Left ventricle myocardium superior (tissue), 1 donor: ENCODE measurements around the gene SCN1B. TPM values are rescaled to one million over a fixed set of nuclear protein-coding genes. Genes with fewer than 3 reads are reported as not detected.
A peak's percentile ranks its signal among the peaks of the same experiment; 100 is the strongest.

Experiments
- ATAC-seq: fragments of 200-7000 bp; cut with Tn5 transposase; one replicate; pipeline ENCODE4 v1.9.1; 2020; ENCODE audit warnings: mild to moderate bottlenecking, moderate library complexity
- DNase-seq: peaks from one replicate; pipeline ENCODE4 v3.0.0-alpha.2; 2020
- intact Hi-C: fragments of 100-400 bp; cut with micrococcal nuclease; formaldehyde crosslinking; loops from one replicate; pipeline ENCODE4 v1.11.0; 2022
- total RNA-seq: library from RNA; stranded (reverse); fragmentation: NEBNext Ultra II Directional; extraction: Animal tissue kit (Norgen Biotek cat#: 25700); gene quantifications from one replicate; pipeline ENCODE4 v1.2.1, GENCODE V29; 2021
- donor health status: DM: no; HTN: yes; CAD: no; lungs with severe emphysema.

Gene SCN1B
- total RNA-seq, 1 donor from 2014 or later: 45.7 TPM

DNA sequence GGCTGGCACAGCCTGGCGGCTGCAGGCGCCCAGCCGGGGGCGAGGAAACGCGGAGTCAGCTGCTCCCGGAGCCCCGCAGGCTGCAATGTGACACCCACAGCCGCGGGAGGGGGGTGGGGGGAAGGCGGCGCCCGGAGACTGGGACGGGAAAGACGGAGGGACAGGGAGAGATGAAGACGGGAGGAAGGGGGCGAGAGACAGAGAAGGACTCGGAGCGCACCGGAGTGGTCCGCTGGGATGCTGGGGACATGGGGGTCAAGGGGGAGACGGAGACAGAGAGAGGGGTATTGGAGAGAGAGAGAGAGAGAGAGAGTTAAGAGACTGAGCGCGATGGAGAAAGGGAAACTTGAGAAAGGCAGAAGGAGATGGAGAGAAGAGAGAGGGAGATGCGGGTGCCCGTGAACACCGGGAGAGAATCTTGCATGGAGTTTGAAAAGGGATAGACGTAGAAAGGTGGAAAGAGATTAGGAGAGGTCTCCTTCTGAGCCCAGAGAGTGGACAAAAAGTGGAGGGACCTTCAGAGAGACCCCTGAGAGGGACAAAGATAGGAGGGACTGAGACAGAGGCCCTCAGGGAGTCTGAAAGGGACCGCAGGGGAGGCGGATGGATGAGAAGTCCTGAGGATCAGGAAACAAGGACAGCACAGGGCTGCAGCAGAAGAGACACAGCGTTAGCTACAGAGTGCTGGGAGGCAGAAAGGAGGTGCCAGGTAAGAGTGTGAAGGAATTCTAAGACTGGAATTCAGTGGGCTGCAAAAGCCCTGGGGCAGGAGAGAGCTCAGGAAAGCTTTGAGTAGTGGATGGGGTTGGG lies 1.0 kb downstream of the SCN1B start:
- DNase-seq (peak; percentile 65), ATAC-seq (peak; percentile 51)
- intact Hi-C loops: no loop called here

DNA sequence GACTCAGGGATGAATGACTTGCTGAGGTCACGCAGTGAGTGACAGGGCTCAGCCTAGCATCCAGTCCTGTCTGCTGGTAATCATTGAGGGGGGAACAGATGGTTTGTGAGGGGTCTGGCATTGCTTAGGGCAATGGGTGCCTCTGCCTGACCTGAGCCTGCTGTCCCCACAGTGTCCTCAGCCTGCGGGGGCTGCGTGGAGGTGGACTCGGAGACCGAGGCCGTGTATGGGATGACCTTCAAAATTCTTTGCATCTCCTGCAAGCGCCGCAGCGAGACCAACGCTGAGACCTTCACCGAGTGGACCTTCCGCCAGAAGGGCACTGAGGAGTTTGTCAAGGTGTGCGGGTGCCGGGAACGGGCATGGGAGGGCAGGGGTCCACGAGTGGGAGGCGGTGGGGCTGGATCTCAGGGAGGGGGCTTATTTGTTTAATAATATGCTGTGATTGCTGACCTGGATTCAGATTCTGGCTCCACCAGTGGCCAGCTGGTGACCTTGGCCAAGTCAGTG lies 2.1 kb downstream of the SCN1B start:
- ATAC-seq: no peak
- intact Hi-C loops: no loop called here

DNA sequence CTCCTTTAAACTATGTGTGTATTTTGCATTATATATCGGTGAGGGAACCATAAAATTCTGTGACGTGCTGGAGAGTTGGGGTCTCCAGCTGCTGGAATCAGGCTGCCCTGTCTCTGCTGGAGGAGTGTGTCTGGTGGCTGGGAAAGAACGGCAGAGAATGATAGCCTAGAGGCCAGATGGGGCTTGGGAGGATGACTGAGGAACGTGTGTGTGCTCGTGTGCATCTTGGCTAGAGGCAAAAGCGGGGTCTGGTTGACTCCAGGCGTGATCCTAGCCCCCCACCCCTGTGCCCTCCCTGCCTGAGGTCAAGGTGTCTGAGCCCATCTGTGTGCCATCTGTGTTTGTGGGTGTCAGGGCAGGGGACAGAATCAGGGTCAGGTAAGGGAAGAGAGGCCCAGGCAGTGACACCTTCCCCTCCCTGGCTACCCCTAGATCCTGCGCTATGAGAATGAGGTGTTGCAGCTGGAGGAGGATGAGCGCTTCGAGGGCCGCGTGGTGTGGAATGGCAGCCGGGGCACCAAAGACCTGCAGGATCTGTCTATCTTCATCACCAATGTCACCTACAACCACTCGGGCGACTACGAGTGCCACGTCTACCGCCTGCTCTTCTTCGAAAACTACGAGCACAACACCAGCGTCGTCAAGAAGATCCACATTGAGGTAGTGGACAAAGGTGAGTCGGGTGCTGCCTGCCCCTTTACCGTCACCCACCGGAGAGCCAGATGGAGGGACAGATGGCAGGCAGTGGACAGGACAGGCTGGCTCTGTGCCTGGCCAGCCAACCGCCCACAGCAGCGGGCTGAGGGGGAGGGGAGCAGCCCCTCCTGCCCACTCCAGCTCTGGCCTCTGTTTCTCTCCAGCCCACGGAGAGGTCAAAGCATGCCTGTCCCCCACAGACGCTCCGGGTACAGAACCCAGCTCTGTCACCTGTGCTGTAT lies 3.1 kb downstream of the SCN1B start:
- DNase-seq: no peak
- intact Hi-C loops: no loop called here
- ATAC-seq: no peak

More for the DNA sequence above, 2.1 kb downstream of the SCN1B start:
- DNase-seq: no peak

DNA sequence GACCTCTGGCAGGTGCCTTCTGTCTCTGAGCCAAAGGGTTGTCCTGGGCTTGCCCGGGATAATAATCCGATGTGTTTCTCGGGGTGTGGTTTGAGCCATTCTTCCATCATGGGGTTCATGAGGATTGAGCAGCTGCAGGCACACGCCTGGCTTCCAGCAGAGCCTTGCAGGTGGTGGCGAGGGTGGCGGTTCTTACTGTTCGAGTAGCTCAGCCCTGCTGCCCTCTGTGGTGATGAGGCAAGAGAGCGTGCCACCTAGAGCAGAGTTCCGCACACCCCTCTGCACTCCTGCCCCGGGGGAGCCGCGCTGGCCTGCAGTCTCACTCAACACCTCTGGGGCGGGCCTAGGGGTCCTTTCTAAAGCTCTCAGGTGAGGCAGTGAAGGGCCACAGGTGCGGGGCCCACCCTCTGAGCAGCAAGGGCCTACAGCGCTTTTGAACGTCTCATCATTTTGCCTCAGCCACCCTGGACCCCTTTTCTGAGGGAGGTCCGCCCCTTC lies 3.8 kb downstream of the SCN1B start:
- ATAC-seq (no peak), DNase-seq (no peak)
- intact Hi-C loops: no loop called here

DNA sequence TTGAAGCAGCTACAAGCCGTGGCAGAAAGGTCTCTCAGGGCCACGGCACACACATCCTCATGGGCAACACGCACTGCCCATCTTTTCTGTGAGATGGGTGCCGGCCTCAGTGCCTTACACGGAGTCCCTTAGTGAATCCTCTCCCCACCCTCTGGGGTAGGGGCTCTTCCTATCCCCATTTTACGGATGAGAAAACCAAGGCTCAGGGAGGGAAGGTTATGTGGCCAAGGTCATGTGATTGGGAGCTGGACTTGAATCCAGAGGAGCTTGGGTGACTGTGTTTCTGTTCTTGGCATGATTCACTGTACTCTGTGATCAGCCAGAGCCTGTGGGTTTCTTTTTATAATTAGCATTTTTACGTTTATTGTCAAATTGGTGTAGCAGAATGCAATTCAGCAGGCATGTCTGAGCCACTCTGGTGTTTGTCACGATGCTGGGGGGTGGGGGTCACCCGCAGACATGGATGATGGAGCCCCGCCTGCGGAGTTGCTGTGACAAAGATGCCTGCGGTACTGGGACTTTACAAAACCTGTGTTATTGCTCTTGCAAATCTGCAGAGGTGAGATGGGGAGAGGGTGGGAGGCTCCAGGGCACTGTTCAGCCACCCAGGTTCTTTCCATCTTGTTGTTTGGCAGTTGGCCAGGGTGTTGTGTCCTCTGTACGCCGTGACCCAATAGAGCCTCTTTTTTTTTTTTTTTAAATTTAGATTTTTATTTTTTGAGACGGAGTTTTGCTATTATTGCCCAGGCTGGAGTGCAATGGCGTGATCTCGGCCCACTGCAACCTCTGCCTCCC lies 4.5 kb downstream of the SCN1B start:
- DNase-seq: no peak
- intact Hi-C loops: no loop called here
- ATAC-seq: no peak

DNA sequence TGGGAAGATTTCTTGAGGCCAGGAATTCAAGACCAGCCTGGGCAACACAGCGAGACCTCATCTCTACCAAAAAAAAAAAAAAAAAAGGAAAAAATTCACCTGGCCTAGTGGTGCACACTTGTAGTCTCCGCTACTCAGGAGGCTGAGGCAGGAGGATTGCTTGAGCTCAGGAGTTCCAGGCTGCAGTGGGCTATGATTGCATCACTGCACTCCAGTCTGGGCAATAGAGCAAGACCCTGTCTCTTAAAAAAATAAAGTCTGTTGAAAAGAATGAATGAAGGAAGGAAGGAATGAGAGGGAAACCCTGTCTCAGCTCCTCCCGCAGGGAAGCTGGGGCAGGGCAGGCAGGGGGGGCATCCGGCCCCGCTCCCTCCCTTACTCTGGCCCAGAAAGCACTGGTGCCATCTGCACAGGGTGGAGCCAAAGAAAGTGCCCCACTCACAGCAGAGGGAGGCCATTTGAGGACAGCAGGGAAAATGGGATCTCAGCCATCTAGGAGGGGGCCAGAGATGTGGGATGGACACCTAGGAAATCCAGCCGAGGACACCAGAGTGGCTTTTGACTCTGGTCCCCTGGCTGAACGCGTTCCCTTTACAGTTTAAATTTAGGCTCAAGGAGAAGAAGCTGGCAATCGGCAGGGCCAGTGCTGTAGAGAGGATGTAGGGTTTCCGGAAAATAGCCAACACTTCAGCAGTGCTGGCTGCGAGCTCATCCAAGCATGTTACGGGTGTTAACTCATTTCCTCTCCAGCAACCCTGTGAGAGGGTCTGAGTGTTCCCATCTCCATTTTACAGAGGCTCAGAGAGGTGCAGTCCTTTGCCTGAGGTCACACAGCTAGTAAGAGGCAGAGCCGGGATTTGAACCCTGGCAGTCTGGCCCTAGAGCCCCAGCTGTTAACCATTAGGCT lies 7.7 kb downstream of the SCN1B start:
- ATAC-seq (peak; percentile 31), DNase-seq (no peak)

DNA sequence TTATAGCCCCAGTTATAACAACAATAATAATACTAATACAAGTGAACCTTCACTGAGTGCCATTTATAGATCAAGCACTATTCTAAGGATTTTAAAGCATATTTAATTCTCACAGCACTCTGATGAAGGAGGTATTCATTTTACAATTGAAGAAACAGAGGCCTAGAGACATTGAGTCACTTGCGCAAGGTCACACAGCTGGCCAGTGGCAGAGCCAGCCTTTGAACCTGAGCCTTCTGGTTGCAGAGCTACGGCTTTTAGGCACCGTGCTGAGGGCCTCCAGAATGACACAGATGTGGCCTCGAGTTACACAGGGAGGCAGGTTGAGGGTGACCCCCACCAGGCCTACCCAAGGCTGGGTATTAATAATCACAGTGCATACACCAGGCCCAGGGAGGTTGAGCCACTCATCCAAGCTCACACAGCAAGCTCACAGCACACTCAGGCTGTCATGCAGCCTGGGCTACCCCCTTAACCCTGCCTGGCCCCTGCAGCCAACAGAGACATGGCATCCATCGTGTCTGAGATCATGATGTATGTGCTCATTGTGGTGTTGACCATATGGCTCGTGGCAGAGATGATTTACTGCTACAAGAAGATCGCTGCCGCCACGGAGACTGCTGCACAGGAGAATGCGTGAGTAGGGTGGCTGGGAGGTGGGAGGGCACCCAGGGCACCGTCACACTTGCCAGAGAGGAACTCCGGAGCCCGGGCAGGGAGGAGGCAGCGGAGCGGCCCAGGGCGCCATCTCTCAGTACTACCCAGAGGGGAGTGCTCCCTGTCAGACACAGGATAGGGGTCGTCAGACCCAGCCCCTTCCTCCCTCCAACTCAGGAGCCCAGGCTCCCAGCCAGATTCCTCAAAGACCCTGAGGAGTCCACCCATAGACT lies 8.6 kb downstream of the SCN1B start:
- DNase-seq: no peak
- intact Hi-C loops: no loop called here
- no peak for ATAC-seq

More for the DNA sequence above, 7.7 kb downstream of the SCN1B start:
- intact Hi-C loops: no loop called here

DNA sequence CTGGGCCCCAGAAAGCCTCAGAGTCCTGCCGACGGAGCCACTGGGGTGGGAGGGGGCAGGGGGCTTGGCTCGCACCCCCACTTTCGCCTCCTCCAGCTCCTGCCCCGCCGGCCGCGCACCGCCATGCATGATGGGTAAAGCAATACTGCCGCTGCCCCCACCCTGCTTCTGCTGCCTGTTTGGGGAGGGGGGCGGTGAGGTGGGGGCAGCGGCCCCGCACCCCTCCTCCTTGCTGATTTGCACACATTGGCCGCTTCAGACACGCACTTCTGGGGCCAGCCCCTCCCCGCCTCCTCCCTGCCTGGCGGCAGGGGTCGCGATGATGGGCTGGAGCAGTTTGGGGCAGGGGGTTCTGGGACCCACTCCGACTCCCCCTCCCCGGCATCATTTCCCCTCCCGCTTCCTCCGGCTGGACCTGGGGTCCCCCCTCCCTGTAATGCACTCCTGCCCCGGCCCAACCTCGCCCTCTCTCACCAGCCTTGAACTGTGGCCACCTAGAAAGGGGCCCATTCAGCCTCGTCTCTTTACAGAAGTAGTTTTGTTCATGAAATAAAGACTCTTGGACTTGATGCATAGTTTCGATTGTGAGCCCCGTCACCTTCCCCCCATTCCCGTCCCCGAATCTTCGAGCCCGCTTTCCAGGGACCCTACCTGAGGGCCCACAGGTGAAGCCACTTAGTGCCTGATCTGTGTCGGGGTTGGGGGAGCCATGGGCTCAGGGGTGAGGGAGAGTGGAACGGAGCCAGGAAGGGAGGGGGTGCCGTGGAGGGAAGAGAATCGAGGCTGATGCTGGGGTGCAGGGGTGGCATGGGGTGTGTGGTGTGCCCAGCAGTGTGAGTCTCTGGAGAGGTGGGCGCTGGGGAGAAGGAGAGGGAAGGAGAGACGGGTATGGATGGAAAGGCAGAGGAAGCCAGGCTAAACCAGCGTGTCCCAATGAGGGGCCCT lies 9.9 kb downstream of the SCN1B start:
- DNase-seq (no peak), ATAC-seq (no peak)
- intact Hi-C loops: no loop called here

DNA sequence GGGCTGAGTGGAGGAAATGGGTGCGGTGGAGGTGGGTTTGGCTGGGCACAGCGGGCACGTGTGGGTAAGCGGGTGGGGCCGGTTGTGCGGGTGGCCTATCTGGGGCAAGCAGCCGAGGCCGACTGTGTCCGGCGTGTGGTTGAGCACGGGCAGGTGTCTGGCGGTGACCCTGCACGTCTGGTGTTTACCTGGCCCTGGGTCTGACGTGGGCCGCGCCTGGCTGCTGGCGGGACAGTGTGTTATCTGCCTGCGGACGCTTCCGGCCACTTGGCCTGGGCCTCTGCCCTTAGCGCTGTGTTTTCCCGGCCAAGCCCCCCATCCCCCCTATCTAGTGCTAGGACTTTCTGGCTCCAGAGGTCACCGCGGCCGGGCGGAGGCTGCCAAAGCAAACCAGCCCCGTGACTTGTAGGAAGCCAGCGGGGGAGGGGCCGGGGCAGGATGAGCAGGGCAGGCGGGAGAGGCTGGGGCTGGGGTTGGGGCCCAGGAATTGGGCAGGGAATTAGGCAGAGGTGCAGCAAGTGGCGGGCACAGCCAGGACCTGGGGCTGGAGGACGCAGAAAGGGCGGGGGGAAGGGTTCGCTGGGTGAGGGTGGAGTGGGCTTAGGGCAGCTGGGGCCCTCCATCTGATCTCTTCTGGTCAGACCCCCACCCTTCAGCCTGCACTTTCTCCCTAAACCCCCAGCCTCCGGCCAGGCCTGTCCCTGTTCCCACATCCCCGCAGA lies 10.7 kb downstream of the SCN1B start:
- DNase-seq (peak; percentile 97), ATAC-seq (peak; percentile 88)
- intact Hi-C loops: no loop called here

DNA sequence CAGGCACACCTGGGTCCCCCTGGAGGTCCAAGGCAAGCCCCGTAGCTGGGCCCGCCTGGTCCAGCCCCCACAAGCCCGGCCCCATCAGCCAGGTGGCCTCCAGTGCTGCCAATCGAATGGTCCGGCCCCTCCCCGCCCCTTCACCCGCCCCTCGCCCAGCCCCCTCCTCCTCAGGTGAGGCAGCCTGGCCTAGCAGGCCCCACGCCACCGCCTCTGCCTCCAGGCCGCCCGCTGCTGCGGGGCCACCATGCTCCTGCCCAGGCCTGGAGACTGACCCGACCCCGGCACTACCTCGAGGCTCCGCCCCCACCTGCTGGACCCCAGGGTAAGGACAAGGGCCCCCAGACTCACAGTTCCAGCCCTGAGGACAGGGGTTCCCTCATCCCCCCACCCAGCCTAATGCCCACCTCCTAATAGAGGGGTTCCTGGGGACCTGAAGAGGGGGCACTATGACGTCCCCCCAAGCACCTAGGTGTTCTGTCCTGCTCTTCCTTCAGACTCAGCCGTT lies 11.3 kb downstream of the SCN1B start, which contains the start of gene HPN:
HPN (plus strand) TSS at position 174 of the 508 bp plus-strand sequence. CDS start 786 bp downstream, outside the sequence.
- intact Hi-C loops: no loop called here
- DNase-seq: no peak
- ATAC-seq: peak; percentile 11

DNA sequence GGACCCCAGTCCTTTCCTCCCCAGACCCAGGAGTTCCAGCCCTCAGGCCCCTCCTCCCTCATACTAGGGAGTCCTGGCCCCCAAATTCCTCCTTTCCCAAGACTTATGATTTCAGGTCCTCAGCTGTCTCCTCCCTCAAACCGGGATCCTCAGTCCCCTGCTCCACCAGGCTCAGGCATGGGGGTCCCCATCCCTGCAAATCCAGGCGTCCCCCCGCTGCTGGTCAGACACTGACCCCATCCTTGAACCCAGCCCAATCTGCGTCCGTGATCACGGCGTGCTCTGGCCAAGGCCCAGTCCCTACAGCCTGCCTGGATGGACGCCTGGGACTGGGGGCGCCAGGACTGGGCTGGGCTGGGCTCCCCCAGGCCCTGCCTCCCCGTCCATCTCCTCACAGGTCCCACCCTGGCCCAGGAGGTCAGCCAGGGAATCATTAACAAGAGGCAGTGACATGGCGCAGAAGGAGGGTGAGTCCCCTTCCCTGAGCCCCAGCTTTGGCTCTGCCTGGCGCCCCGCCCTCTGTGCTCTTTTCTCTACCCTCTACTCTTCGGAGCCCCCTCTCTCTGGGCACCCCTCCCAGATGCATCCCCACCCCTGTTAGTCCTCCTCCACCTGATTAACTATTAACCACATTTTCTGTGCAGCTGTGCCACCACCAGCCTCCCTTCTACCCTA lies 11.9 kb downstream of the SCN1B start:
- intact Hi-C loops: no loop called here
- ATAC-seq (no peak), DNase-seq (no peak)

DNA sequence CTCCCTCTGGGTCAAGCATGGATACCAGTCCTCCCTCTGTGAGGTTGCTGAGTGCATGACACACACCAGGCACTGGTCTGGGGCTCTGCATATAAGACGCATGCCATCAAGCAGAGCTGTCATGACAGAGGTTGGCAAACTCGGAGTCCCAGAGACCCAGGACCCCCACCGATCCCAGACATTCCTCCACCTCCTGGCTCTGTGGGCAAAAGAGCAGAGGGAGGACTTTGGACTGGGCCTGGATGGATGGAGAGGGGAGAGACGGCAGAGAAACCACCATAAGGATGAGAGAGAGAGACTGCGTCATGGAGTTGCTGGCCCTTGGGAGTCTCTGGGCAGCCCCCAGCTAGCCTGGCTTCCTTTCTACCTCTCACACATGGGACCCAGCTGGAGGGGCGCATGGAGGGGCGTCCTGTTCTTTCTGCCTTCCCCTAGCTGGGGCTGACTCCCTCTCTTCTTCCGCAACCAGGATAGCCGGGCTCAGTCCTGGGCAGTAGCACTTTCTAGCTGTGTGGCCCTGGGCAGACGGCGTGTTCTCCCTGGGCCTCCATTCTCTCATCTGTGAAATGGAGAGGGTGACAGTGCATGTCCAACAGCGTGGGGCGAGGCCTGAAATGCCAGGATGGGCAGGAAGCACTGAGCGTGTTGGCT lies 12.8 kb downstream of the SCN1B start:
- no peak for ATAC-seq
- DNase-seq: no peak

DNA sequence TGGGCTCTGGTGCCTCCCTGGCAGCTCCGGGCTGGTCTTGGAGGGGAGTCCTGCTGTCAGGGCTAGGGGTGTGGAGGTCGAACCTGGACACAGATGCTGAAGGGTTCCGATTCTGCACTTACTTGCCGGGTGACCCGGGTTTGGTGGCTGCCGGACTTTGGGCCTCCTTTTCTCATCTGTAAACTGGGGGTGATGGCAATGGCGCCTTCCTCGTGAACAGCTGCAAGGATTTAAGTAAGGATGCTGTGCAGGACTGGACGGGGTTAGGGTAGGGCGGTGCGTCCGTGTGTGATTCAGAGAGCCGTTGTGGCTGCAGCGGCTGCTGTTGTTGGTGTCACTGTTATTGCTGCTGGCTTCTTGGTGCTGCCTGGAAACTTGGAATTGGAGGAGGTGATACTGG lies 13.6 kb downstream of the SCN1B start:
- intact Hi-C loops: no loop called here
- ATAC-seq: no peak
- no peak for DNase-seq

More for the DNA sequence above, 12.8 kb downstream of the SCN1B start:
- intact Hi-C loops: no loop called here
